WI38 (cell line): ENCODE measurements around the gene ZBTB46.
"Not testable (repeated sequence)": the region's sequence is repeated elsewhere in the genome, so short reads cannot be mapped to it uniquely, and the experiment has no call there.

Experiments
- H3K4me3 ChIP-seq: 2 replicates; pipeline ENCODE4 v1.5.1; 2011; ENCODE audit warnings: low read depth, mild to moderate bottlenecking, control low read depth, low read length
- TF ChIP-seq, protein P1 (sequence below): IDR thresholded peaks from 2 replicates; pipeline ENCODE4 v1.5.1; 2012; ENCODE audit warnings: low read depth, mild to moderate bottlenecking, control low read depth, low read length

Gene ZBTB46

DNA sequence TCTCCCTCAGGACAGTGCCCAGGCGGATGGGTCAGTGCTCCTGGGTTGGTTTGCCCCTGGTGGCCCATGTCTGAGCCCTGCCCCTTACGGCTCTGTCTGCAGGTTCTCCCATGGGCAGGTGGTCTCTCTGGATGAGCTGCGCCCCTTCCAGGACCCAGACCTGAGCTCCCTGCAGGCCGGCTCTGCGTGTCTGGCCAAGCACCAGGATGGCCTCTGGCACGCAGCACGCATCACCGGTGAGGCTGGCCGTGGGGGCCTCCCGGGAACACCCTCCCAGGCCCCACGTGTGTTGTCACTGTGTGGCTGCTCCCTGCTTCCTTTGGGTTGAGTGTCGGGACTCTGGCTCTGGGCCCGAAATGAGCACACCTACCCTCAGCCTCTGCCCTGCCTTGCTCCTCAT lies 97.9 kb downstream of the ZBTB46 start:
- TF ChIP-seq, protein P1, sequence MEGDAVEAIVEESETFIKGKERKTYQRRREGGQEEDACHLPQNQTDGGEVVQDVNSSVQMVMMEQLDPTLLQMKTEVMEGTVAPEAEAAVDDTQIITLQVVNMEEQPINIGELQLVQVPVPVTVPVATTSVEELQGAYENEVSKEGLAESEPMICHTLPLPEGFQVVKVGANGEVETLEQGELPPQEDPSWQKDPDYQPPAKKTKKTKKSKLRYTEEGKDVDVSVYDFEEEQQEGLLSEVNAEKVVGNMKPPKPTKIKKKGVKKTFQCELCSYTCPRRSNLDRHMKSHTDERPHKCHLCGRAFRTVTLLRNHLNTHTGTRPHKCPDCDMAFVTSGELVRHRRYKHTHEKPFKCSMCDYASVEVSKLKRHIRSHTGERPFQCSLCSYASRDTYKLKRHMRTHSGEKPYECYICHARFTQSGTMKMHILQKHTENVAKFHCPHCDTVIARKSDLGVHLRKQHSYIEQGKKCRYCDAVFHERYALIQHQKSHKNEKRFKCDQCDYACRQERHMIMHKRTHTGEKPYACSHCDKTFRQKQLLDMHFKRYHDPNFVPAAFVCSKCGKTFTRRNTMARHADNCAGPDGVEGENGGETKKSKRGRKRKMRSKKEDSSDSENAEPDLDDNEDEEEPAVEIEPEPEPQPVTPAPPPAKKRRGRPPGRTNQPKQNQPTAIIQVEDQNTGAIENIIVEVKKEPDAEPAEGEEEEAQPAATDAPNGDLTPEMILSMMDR, result no peak
- no peak overlapping the region for H3K4me3 ChIP-seq

DNA sequence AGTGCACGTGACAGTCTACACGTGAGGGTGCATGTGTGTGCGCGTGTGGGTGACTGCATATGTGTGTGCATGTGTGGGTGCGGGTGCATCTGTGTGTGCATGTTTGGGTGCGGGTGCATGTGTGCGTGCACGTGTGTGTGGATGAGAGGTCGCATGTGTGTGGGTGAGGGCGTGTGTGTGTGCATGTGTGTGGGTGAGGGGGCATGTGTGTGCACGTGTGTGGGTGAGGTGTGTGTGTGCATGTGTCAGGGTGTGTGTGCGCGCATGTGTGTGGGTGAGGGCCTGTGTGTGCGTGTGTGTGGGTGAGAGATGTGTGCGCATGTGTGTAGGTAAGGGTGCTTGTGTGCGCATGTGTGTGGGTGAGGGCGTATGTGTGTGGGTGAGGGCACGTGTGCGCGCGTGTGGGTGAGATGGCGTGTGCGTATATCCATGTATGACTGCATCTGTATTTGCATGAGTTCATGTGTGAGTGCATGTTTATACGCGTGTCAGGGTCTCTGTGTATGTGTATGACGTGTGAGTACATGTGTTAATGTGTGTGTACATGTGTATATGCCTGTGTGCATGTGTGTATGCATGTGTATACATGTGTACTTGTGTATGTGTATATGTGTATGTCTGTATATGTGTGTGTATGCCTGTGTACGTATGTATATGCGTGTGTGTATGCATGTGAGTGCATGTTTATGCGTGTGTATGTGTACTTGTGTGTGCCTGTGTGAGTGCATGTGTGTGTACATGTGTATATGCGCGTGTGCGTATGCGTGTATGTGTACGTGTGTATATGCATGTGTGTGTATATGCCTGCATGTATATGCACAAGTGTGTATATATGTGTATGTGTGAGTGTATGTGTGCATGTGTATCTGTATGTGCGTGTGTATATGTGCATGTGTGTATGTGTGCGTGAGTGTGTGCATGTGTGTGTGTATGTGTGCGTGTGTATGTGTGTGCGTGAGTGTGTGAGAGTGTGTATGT lies 98.7 kb downstream of the ZBTB46 start:
- TF ChIP-seq, protein P1, result no peak

DNA sequence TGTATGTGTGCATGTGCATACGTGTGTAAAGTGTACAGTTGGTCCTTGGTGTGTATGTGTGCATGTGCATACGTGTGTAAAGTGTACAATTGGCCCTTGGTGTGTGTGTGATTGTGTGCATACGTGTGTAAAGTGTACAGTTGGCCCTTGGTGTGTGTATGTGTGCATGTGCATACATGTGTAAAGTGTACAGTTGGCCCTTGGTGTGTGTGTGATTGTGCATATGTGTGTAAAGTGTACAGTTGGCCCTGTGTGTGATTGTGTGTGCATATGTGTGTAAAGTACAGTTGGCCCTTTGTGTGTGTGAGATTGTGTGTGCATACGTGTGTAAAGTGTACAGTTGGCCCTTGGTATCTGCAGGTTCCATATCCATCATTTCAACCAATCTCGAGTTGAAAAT lies 99.7 kb downstream of the ZBTB46 start:
- no peak overlapping the region for H3K4me3 ChIP-seq
- TF ChIP-seq, protein P1, result no peak

More for the DNA sequence above, 98.7 kb downstream of the ZBTB46 start:
- H3K4me3 ChIP-seq, result no peak overlapping the region

DNA sequence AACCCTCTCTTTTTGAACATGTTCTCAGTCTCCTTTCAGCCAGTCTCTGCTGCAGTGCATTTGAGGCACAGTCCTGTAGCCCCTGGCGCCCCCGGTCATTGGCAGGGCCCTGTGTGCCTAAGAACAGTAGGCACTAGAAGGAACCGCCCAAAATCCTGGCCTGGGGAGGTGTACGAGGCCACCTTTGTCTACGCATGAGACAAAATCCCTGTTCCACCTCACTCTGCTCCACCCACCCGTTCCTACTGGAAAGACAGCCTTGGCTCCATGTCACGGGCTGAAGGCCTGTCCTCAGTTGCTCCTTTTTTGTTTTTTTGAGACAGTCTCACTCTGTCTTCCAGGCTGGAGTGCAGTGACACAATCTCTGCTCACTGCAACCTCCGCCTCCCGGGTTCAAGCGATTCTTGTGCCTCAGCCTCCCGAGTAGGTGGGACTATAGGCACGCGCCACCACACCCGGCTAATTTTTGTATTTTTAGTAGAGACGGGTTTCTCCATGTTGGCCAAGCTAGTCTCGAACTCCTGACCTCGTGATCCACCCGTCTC lies 100.8 kb downstream of the ZBTB46 start:
- H3K4me3 ChIP-seq, result not testable (repeated sequence)

DNA sequence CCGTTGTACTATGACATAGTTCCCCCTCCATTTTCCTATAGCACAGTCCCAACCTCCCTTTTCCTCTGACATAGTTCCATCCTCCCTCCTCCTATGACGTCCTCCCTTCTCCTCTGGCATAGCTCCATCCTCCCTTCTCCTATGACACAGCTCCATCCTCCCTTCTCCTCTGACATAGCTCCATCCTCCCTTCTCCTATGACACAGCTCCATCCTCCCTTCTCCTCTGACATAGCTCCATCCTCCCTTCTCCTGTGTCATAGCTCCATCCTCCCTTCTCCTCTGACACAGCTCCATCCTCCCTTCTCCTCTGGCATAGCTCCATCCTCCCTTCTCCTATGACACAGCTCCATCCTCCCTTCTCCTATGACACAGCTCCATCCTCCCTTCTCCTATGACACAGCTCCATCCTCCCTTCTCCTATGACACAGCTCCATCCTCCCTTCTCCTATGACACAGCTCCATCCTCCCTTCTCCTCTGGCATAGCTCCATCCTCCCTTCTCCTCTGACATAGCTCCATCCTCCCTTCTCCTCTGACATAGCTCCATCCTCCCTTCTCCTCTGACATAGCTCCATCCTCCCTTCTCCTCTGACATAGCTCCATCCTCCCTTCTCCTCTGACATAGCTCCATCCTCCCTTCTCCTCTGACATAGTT lies 108.0 kb downstream of the ZBTB46 start:
- H3K4me3 ChIP-seq, result not testable (repeated sequence)

DNA sequence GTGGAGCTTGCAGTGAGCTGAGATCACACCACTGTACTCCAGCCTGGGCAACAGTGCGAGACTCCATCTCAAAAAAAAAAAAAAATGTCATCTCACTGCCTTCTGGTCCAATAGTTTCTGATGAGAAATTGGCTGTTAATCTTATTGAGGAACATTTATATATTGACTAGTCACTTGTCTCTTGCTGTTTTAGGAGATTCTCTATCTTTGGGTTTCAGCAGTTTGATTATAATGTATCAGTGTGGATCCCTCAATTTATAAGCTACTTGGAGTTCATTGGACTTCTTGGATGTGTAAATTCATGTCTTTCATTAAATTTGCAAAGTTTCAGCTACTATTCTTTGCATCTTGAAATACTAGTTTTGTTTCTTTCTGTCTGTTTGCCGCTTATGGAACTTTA lies 112.1 kb downstream of the ZBTB46 start:
- no peak overlapping the region for H3K4me3 ChIP-seq

DNA sequence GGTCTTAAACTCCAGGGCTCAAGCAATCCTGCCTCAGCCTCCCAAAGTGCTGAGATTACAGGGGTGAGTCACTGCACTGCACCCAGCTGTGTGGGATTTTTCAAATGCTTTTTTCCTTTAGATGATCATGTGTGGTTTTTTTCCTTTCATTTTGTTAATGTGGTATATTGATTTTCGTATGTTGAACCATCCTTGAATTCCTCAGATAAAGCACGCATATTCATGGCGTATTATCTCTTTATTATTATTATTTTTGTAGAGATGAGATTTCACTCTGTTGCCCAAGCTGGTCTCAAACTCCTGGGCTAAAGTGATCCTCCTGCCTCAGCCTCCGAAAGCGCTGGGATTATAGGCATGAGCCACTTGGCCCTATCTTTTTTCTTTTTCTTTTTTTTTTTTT lies 116.2 kb downstream of the ZBTB46 start:
- no peak overlapping the region for H3K4me3 ChIP-seq

More for the DNA sequence above, 112.1 kb downstream of the ZBTB46 start:
- TF ChIP-seq, protein P1, result no peak

More for the DNA sequence above, 116.2 kb downstream of the ZBTB46 start:
- TF ChIP-seq, protein P1, result no peak
